PFSK-1 (cell line): ENCODE results near the gene NPFF.

Experiments
- FOXP2 ChIP-seq: optimal IDR thresholded peaks from 2 replicates; pipeline ENCODE3; 2011; ENCODE audit warnings: borderline replicate concordance, control low read depth, inconsistent platforms; ENCODE audit not compliant: insufficient read depth; ENCODE audit errors: extremely low read length, extremely low read depth
- POLR2AphosphoS5 ChIP-seq: IDR thresholded peaks from 2 replicates; pipeline ENCODE4 v1.6.1; 2012; ENCODE audit warnings: low read depth, mild to moderate bottlenecking, control low read depth, low read length, moderate library complexity
- REST ChIP-seq, 2 experiments: IDR thresholded peaks; 2 replicates each; pipeline versions ENCODE4 v1.6.1 to v1.8.0; 2011 to 2012; ENCODE audit warnings: low read depth in 2 of 2, low read length in 2 of 2, control low read depth in 1 of 2, inconsistent platforms in 1 of 2, mild to moderate bottlenecking in 1 of 2, moderate library complexity in 1 of 2; ENCODE audit not compliant: insufficient read depth in 1 of 2
- SIN3A ChIP-seq: IDR thresholded peaks from 2 replicates; pipeline ENCODE4 v1.6.1; 2012; ENCODE audit warnings: mild to moderate bottlenecking, low read length, moderate library complexity, borderline replicate concordance; ENCODE audit not compliant: insufficient read depth
- TAF1 ChIP-seq: IDR thresholded peaks from 2 replicates; pipeline ENCODE4 v1.6.1; 2012; ENCODE audit warnings: low read length, control low read depth, borderline replicate concordance; ENCODE audit not compliant: insufficient read depth

The NPFF gene

GRCh38 chr12:53502983-53503728 lies 4.1 kb downstream of the NPFF start:
- TF ChIP-seq REST (IDR thresholded peaks at IDR 0.05; ENCODE audit: insufficient read depth in 1 of 2, low read depth in 2 of 2, low read length in 2 of 2), result no peak
- TF ChIP-seq POLR2AphosphoS5, result no peak
- no peak for TF ChIP-seq SIN3A
- TF ChIP-seq FOXP2, result no peak
- no peak for TF ChIP-seq TAF1

GRCh38 chr12:53502331-53502730 lies 5.0 kb downstream of the NPFF start:
- TF ChIP-seq SIN3A, result no peak
- TF ChIP-seq TAF1, result no peak
- no peak for TF ChIP-seq FOXP2
- TF ChIP-seq POLR2AphosphoS5, result no peak
- no peak for TF ChIP-seq REST (IDR thresholded peaks at IDR 0.05; ENCODE audit: insufficient read depth in 1 of 2, low read depth in 2 of 2, low read length in 2 of 2)

- TF ChIP-seq POLR2AphosphoS5 (peak; percentile 26; the same call in 1 of the 2 replicates), FOXP2 (no peak)
Observed at GRCh38 chr12:53501615-53502181, 5.6 kb downstream of the NPFF start.

- TF ChIP-seq POLR2AphosphoS5 (peak; percentile 90), REST (IDR thresholded peaks at IDR 0.05; ENCODE audit: insufficient read depth in 1 of 2, low read depth in 2 of 2, low read length in 2 of 2) (0 out of 4 replicates have a peak, but pooled peaks of 1 of the 2 experiments have one; percentile 18), SIN3A (no peak), TAF1 (peak; percentile 68; the same call in 1 of the 2 replicates), FOXP2 (no peak)
Observed at GRCh38 chr12:53500776-53501614, 6.3 kb downstream of the NPFF start, which contains the start of gene TARBP2. Gene TARBP2 (plus strand): TSS chr12:53501283. CDS start chr12:53501409, 126 bp downstream.

GRCh38 chr12:53500142-53500775 lies 7.0 kb downstream of the NPFF start:
- TF ChIP-seq POLR2AphosphoS5 (peak; percentile 76; the same call in 1 of the 2 replicates), FOXP2 (no peak), TAF1 (no peak), REST (IDR thresholded peaks at IDR 0.05; ENCODE audit: insufficient read depth in 1 of 2, low read depth in 2 of 2, low read length in 2 of 2) (no peak), SIN3A (no peak)
